Stimulated activated CD8-positive, alpha-beta memory T cell treated with anti-CD3 and anti-CD28 coated beads, Interleukin-15, amount 100 ng/mL, for 24 hours (primary cell): ENCODE data around the gene ICE1.

Experiments used
- DNase-seq: peaks from one replicate; pipeline ENCODE4 v3.0.0-alpha.2; 2020; ENCODE audit warnings: low read depth

ICE1 gene

GRCh38 chr5:5539590-5539989 lies 117.1 kb downstream of the ICE1 start:
- DNase-seq = no peak
